GM12878 (cell line): ENCODE results near the gene OR10V1. TPM values are rescaled to one million over a fixed set of nuclear protein-coding genes. Genes with fewer than 3 reads are reported as not detected.

Experiments used
- ATAC-seq: fragments of 200-7000 bp; cut with Tn5 transposase; 3 replicates; pipeline ENCODE4 v1.9.1; 2020; ENCODE audit warnings: mild to moderate bottlenecking, moderate library complexity
- BruUV-seq: library from RNA; stranded (reverse); fragments of 400-500 nt; replicated peaks from 2 replicates; lab custom pipeline; 2021; lab: Mats Ljungman, UMichigan
- CTCF ChIA-PET: fragments of 300-600 bp; sonication (Branson Sonifier 250); formaldehyde crosslinking; extraction: SDS; loops from one replicate; lab custom pipeline; 2021; ENCODE audit warnings: inconsistent platforms; lab: Yijun Ruan, JAX
- POLR2A ChIA-PET: fragments of 350-600 bp; formaldehyde crosslinking; extraction: SDS; loops from one replicate; lab custom pipeline; 2021; ENCODE audit warnings: inconsistent platforms; lab: Charles Lee
- RAD21 ChIA-PET: fragments of 300-600 bp; sonication (Branson Sonifier 250); formaldehyde crosslinking; loops from one replicate; lab custom pipeline; 2023; ENCODE audit warnings: antibody characterized with exemption; ENCODE audit not compliant: unreplicated experiment; lab: Charles Lee
- SMC1A ChIA-PET: fragments of 300-600 bp; sonication (Branson Sonifier 250); formaldehyde crosslinking; loops from one replicate; lab custom pipeline; 2023; ENCODE audit not compliant: unreplicated experiment, uncharacterized antibody; lab: Charles Lee
- DNase-seq: peaks from one replicate; pipeline ENCODE4 v3.0.0-alpha.2; 2011; ENCODE audit warnings: low read depth, low spot score
- FAIRE-seq: peaks from 3 replicates; lab custom pipeline; 2011; peaks lifted over from hg19 to GRCh38; lab: Jason Lieb, UNC
- H2AFZ ChIP-seq: 2 replicates; pipeline ENCODE4 v1.6.0; 2011; ENCODE audit warnings: low read depth, low read length, control low read depth; ENCODE audit not compliant: control insufficient read depth
- H3K27ac ChIP-seq: 2 replicates; pipeline ENCODE4 v1.5.1; 2011; ENCODE audit warnings: control low read depth; ENCODE audit not compliant: control insufficient read depth, insufficient read depth
- H3K27me3 ChIP-seq, 2 experiments: replicated peaks in 1 of 2; 2 replicates each; pipeline versions ENCODE4 v1.6.0 to v1.6.1; 2011; ENCODE audit warnings: low read length in 1 of 2; ENCODE audit not compliant: control insufficient read depth in 2 of 2, insufficient read depth in 2 of 2
- H3K36me3 ChIP-seq, 2 experiments: 2 replicates each; pipeline ENCODE4 v1.5.1; 2011; ENCODE audit warnings: low read length in 1 of 2; ENCODE audit not compliant: control insufficient read depth in 2 of 2, insufficient read depth in 2 of 2
- H3K4me1 ChIP-seq: 2 replicates; pipeline ENCODE4 v1.6.1; 2011; ENCODE audit warnings: mild to moderate bottlenecking, low read length, moderate library complexity, mixed read lengths; ENCODE audit not compliant: control insufficient read depth, insufficient read depth
- H3K4me2 ChIP-seq: 2 replicates; pipeline ENCODE4 v1.6.0; 2011; ENCODE audit warnings: control low read depth; ENCODE audit not compliant: control insufficient read depth, insufficient read depth
- H3K4me3 ChIP-seq: fragments of 200-600 bp; sonication (generic); 2 replicates; pipeline ENCODE4 v1.5.1; 2016
- H3K79me2 ChIP-seq: 2 replicates; pipeline ENCODE4 v1.6.0; 2011; ENCODE audit warnings: low read length; ENCODE audit not compliant: control insufficient read depth, insufficient read depth
- H3K9ac ChIP-seq: 2 replicates; pipeline ENCODE4 v1.8.0; 2011; ENCODE audit warnings: low read length, control low read depth, mixed read lengths; ENCODE audit not compliant: control insufficient read depth, insufficient read depth
- H3K9me3 ChIP-seq: replicated peaks from 3 replicates; pipeline ENCODE4 v1.5.1; 2011; ENCODE audit warnings: mild to moderate bottlenecking, low read length; ENCODE audit not compliant: control insufficient read depth, insufficient read depth
- H4K20me1 ChIP-seq: 2 replicates; pipeline ENCODE4 v1.6.0; 2011; ENCODE audit not compliant: control insufficient read depth, insufficient read depth
- BACH1 ChIP-seq: fragments of 450-650 bp; IDR thresholded peaks from 2 replicates; pipeline ENCODE4 v1.6.1; 2017; ENCODE audit warnings: mild to moderate bottlenecking, borderline replicate concordance
- BCL3 ChIP-seq: IDR thresholded peaks from 2 replicates; pipeline ENCODE4 v1.6.1; 2011; ENCODE audit warnings: borderline replicate concordance, low read depth, mild to moderate bottlenecking, moderate library complexity, low read length; ENCODE audit not compliant: insufficient read depth, poor library complexity, severe bottlenecking
- BRCA1 ChIP-seq: IDR thresholded peaks from 2 replicates; pipeline ENCODE4 v1.6.1; 2011; ENCODE audit warnings: low read depth, low read length, improper control_type of control experiment
- ETV6 ChIP-seq, 2 experiments: fragments of 450-650 bp in 1 of 2; IDR thresholded peaks in 1 of 2; conservative IDR thresholded peaks in 1 of 2; 2 replicates each; pipeline ENCODE4 v1.6.1; 2014; ENCODE audit warnings: antibody characterized with exemption in 1 of 2, borderline replicate concordance in 1 of 2, low read depth in 1 of 2, mild to moderate bottlenecking in 1 of 2, moderate library complexity in 1 of 2
- KAT2A ChIP-seq: conservative IDR thresholded peaks from 2 replicates; pipeline ENCODE4 v1.6.1; 2011; ENCODE audit warnings: low read depth, low read length; ENCODE audit not compliant: control insufficient read depth
- POLR2A ChIP-seq: IDR thresholded peaks from 2 replicates; pipeline ENCODE4 v1.6.1; 2011; ENCODE audit warnings: low read depth, mild to moderate bottlenecking, low read length
- ZBTB33 ChIP-seq: fragments of 450-650 bp; IDR thresholded peaks from 2 replicates; pipeline ENCODE4 v1.6.1; 2017; ENCODE audit warnings: mild to moderate bottlenecking
- ZZZ3 ChIP-seq: IDR thresholded peaks from 2 replicates; pipeline ENCODE4 v1.6.1; 2011; ENCODE audit warnings: low read depth; ENCODE audit not compliant: control insufficient read depth, insufficient read length
- WGBS: methylation state at CpG from one replicate; pipeline ENCODE4 v1.1.6; 2016; ENCODE audit warnings: low lambda C conversion rate; ENCODE audit not compliant: insufficient replicate concordance, insufficient coverage; ENCODE audit errors: missing lambda C conversion rate; 5-methylcytosine and 5-hydroxymethylcytosine counted together
- in situ Hi-C: fragments of 300-500 bp; cut with MboI; formaldehyde crosslinking; loops from 9 replicates; pipeline ENCODE4 v1.14.3; 2018; ENCODE audit warnings: mixed read lengths
- intact Hi-C: fragments of 100-400 bp; cut with micrococcal nuclease; formaldehyde crosslinking; loops from one replicate; pipeline ENCODE4 v1.14.2; 2022; ENCODE audit not compliant: unreplicated experiment
- polyA plus RNA-seq, 11 experiments: library from polyadenylated mRNA; depleted of rRNA in 4 of 11; unstranded in 6 of 11; stranded (reverse) in 5 of 11; fragments of >200 nt; fragmentation: Nextera tagmentation in 4 of 11; fragmentation: Illumina TruSeq in 1 of 11; extraction: Ambion mirVana in 4 of 11; extraction: Trizol in 1 of 11; gene quantifications; 1 replicate in 1 of 11; 2 replicates in 10 of 11; pipeline versions ENCODE4 v1.2.1 to v1.2.3, GENCODE V29; 2011 to 2016; ENCODE audit warnings: inconsistent platforms in 2 of 11, missing spikeins in 2 of 11, low read depth in 1 of 11
- total RNA-seq, 4 experiments: library from RNA; depleted of rRNA in 3 of 4; stranded (reverse); fragments of >200 nt in 3 of 4; fragmentation: Illumina TruSeq in 1 of 4; extraction: Trizol in 1 of 4; gene quantifications; 2 replicates each; pipeline versions ENCODE4 v1.2.1 to v1.2.3, GENCODE V29; 2013 to 2021
- TF ChIP-seq, protein P1 (sequence below): IDR thresholded peaks from 2 replicates; pipeline ENCODE4 v1.6.1; 2012; ENCODE audit warnings: low read depth, low read length, improper control_type of control experiment
- TF ChIP-seq, protein P2 (sequence below): fragments of 450-650 bp; conservative IDR thresholded peaks from 2 replicates; pipeline ENCODE4 v1.6.1; 2017; ENCODE audit warnings: mild to moderate bottlenecking, moderate library complexity
- TF ChIP-seq, protein P3 (sequence below): IDR thresholded peaks from 2 replicates; pipeline ENCODE4 v1.6.1; 2012; ENCODE audit warnings: improper control_type of control experiment, low read depth, low read length; ENCODE audit not compliant: insufficient replicate concordance

OR10V1 gene
- total and polyA plus RNA-seq, 10 of the 15 experiments (the other 5 are each of a cell fraction or from before 2014, with no cell fraction given): not detected

DNA sequence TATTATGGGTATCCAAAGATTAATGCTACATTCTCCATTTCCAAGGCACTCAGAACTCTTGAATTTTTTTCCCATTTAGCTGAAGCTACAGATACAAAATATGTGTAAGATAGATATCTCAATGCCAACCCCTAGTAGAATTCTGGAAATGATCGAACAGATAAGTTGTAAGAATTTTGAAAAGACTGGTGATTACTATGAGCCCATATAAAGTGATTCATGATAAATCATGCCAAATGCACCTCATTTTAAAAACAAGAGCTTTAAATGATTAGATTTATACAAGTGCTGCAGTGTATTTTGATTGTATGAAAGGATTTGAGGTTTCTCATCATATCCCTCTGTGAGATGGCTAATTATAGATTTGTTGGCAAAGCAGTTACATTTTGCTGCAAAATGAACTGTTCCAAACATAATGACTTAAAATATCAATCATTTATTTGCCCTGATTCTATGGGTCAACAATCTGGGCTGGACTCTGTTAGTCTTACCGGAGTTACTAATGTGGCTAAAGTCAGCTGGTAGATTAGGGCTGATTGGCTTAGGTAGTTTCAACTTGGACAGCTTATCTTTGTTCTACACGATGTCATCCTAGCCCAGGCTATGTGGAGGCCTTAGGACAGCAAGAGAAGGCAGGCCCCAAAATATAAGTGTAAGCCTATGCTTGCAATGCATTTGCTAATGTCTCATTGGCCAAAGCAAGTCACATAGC lies 3.4 kb downstream of the OR10V1 start:
- FAIRE-seq (no peak), ATAC-seq (no peak), DNase-seq (no peak)
- ChIA-PET POLR2A (no interaction called here), SMC1A (no interaction called here), RAD21 (no interaction called here), CTCF (no interaction called here)
- no peak overlapping the region for H2AFZ ChIP-seq
- no peak overlapping the region for H3K9ac ChIP-seq
- in situ Hi-C loops: no loop called here
- no peaks in the 10 kb centered on the region for H4K20me1 ChIP-seq
- H3K9me3 ChIP-seq: no peaks in the 10 kb centered on the region
- no peaks in the 10 kb centered on the region for H3K36me3 ChIP-seq
- H3K4me3 ChIP-seq: no peak overlapping the region
- 30% methylated on average over 3 of the region's 3 CpGs for WGBS
- no peak overlapping the region for H3K4me2 ChIP-seq
- H3K4me1 ChIP-seq: no peaks in the 10 kb centered on the region
- H3K27me3 ChIP-seq: no peaks in the 10 kb centered on the region; a peak in 1 of 4 replicates
- BruUV-seq: no TSS peak
- no peaks in the 10 kb centered on the region for H3K79me2 ChIP-seq
- TF ChIP-seq POLR2A (no peak), BRCA1 (no peak), ZZZ3 (no peak), BCL3 (no peak), ZBTB33 (no peak), ETV6 (conservative IDR thresholded peaks at IDR 0.05 in 1 of 2, IDR thresholded peaks at IDR 0.05 in 1 of 2; ENCODE audit: borderline replicate concordance in 1 of 2, low read depth in 1 of 2) (no peak), BACH1 (no peak), KAT2A (no peak)
- TF ChIP-seq, protein P1, sequence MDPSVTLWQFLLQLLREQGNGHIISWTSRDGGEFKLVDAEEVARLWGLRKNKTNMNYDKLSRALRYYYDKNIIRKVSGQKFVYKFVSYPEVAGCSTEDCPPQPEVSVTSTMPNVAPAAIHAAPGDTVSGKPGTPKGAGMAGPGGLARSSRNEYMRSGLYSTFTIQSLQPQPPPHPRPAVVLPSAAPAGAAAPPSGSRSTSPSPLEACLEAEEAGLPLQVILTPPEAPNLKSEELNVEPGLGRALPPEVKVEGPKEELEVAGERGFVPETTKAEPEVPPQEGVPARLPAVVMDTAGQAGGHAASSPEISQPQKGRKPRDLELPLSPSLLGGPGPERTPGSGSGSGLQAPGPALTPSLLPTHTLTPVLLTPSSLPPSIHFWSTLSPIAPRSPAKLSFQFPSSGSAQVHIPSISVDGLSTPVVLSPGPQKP: no peak
- TF ChIP-seq, protein P2, sequence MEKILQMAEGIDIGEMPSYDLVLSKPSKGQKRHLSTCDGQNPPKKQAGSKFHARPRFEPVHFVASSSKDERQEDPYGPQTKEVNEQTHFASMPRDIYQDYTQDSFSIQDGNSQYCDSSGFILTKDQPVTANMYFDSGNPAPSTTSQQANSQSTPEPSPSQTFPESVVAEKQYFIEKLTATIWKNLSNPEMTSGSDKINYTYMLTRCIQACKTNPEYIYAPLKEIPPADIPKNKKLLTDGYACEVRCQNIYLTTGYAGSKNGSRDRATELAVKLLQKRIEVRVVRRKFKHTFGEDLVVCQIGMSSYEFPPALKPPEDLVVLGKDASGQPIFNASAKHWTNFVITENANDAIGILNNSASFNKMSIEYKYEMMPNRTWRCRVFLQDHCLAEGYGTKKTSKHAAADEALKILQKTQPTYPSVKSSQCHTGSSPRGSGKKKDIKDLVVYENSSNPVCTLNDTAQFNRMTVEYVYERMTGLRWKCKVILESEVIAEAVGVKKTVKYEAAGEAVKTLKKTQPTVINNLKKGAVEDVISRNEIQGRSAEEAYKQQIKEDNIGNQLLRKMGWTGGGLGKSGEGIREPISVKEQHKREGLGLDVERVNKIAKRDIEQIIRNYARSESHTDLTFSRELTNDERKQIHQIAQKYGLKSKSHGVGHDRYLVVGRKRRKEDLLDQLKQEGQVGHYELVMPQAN: no peak
- TF ChIP-seq, protein P3, sequence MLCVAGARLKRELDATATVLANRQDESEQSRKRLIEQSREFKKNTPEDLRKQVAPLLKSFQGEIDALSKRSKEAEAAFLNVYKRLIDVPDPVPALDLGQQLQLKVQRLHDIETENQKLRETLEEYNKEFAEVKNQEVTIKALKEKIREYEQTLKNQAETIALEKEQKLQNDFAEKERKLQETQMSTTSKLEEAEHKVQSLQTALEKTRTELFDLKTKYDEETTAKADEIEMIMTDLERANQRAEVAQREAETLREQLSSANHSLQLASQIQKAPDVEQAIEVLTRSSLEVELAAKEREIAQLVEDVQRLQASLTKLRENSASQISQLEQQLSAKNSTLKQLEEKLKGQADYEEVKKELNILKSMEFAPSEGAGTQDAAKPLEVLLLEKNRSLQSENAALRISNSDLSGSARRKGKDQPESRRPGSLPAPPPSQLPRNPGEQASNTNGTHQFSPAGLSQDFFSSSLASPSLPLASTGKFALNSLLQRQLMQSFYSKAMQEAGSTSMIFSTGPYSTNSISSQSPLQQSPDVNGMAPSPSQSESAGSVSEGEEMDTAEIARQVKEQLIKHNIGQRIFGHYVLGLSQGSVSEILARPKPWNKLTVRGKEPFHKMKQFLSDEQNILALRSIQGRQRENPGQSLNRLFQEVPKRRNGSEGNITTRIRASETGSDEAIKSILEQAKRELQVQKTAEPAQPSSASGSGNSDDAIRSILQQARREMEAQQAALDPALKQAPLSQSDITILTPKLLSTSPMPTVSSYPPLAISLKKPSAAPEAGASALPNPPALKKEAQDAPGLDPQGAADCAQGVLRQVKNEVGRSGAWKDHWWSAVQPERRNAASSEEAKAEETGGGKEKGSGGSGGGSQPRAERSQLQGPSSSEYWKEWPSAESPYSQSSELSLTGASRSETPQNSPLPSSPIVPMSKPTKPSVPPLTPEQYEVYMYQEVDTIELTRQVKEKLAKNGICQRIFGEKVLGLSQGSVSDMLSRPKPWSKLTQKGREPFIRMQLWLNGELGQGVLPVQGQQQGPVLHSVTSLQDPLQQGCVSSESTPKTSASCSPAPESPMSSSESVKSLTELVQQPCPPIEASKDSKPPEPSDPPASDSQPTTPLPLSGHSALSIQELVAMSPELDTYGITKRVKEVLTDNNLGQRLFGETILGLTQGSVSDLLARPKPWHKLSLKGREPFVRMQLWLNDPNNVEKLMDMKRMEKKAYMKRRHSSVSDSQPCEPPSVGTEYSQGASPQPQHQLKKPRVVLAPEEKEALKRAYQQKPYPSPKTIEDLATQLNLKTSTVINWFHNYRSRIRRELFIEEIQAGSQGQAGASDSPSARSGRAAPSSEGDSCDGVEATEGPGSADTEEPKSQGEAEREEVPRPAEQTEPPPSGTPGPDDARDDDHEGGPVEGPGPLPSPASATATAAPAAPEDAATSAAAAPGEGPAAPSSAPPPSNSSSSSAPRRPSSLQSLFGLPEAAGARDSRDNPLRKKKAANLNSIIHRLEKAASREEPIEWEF: no peak
- intact Hi-C loops: no loop called here
- H3K27ac ChIP-seq: no peak overlapping the region
